GM10266 (cell line): Measurements from ENCODE around the gene NACC1.

Experiments used
- DNase-seq: peaks from one replicate; pipeline ENCODE4 v3.0.0; 2012; ENCODE audit errors: extremely low spot score
- CTCF ChIP-seq: IDR thresholded peaks from 2 replicates; pipeline ENCODE4 v1.5.1; 2012; ENCODE audit warnings: mild to moderate bottlenecking, low read depth; ENCODE audit not compliant: control insufficient read depth, insufficient read depth; ENCODE audit errors: missing control alignments

The NACC1 gene

GRCh38 chr19:13151605-13152355 lies 33.7 kb downstream of the NACC1 start:
- peak; percentile 97 for DNase-seq
- TF ChIP-seq CTCF, result no peak

- DNase-seq, result no peak
- TF ChIP-seq CTCF, result no peak
Observed at GRCh38 chr19:13152356-13152973, 34.4 kb downstream of the NACC1 start.

DNA sequence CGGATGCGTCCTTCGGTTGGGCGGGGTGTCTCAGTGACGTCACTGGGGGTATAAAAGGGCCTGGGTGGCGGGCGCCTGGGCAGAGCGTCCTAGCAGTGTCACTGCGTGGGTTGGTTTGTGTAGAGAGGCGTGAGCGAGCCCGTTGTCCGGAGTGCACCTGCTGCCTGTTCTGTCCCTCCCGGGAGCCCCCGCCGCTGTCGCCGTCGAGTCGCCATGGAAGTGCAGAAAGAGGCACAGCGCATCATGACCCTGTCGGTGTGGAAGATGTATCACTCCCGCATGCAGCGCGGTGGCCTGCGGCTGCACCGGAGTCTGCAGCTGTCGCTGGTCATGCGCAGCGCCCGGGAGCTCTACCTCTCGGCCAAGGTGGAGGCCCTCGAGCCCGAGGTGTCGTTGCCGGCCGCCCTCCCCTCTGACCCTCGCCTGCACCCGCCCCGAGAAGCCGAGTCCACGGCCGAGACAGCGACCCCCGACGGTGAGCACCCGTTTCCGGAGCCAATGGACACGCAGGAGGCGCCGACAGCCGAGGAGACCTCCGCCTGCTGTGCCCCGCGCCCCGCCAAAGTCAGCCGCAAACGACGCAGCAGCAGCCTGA lies 35.0 kb downstream of the NACC1 start:
- peak; percentile 25 for TF ChIP-seq CTCF
- DNase-seq, result peak; percentile 95

DNA sequence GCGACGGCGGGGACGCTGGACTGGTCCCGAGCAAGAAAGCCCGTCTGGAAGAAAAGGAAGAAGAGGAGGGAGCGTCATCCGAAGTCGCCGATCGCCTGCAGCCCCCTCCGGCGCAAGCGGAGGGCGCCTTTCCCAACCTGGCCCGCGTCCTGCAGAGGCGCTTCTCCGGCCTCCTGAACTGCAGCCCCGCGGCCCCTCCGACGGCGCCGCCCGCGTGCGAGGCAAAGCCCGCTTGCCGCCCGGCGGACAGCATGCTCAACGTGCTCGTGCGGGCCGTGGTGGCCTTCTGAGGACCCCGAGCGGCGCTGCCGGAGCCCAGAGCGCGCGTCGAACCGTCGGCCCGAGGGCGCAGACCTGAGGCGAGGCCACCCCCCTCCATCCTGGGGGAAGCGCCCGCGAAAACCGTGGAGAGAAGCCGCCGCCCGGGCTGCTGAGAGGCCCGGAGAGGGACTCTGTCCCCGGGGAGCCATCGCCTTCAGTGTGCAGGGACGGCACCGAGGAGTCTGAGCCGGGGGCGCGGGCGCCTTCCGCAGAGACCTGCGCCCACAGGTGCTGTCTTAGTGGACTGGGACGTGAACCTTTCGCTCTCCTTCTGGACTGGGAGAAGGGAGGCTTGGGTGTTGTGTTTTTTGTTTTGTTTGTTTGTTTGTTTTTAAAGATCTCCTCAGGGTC lies 35.6 kb downstream of the NACC1 start:
- DNase-seq, result no peak
- peak; percentile 20 for TF ChIP-seq CTCF

GRCh38 chr19:13154241-13154778 lies 36.2 kb downstream of the NACC1 start:
- TF ChIP-seq CTCF, result no peak
- peak; percentile 66 for DNase-seq

DNA sequence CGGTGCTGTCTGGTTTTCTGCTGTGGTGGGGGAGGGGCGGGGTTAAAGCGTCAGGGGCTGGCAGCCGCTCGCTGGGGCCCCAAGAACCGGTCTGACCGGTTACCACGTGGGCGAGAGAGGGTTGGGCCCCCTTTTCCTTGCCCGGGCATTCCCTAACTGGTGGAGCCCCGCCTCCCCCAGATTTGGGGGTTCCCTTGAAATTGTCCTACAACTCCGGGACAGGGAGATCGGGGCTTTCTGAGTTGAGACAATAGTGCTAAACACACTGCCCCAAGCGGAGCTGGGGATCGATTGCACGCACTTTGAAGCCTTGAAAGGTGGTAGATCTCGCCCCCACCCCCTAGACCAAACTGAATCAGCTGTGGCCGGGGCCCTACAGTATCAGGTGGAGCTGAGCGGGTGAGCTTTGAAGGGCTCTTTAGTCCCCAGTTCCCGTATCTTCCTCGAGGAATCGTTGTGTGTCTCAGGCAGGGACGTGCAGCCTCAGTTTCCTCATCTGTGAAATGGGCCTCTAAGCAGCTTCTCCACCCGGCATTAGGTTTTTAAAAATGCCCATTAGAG lies 36.9 kb downstream of the NACC1 start:
- peak; percentile 43 for TF ChIP-seq CTCF
- DNase-seq, result peak; percentile 80
